ENCODE results near the gene C2CD4C. TPM values are rescaled to one million over a fixed set of nuclear protein-coding genes. Genes with fewer than 3 reads are reported as not detected.

C2CD4C gene, protein sequence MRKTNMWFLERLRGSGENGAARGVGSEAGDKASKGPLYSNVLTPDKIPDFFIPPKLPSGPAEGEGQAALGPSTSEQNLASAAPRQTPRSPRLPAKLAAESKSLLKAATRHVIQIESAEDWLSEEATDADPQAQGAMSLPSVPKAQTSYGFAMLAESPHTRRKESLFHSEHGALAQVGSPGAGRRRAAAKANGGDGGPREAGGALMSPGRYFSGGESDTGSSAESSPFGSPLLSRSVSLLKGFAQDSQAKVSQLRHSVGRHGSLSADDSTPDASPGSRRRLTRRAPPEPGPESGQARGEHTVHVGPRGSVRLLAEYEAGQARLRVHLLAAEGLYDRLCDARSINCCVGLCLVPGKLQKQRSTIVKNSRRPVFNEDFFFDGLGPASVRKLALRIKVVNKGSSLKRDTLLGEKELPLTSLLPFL
- 0.58 and 0.98 TPM in 2 replicates for total RNA-seq (2014; rRNA removed; shearing (Covaris generic))

GRCh38 chr19:408902-409515 lies at the start of gene C2CD4C:
Gene C2CD4C (minus strand): TSS chr19:409147. CDS start chr19:408361, 786 bp downstream.

Small RNA genes lying within 50 kb of the gene (small RNA-seq; reads per million reads assigned to genes)
- gene RNA5SP462: 4.4 reads per million, percentile 83 among the genes with 10 or more reads in this experiment

Other genes with a start within 250 kb of the C2CD4C start
- 102 TPM in 2 replicates for gene PLPP2, start 117.7 kb downstream of the C2CD4C start, total RNA-seq (2014; rRNA removed; shearing (Covaris generic))
- 17.9 and 29.4 TPM in 2 replicates for gene MIER2, start 64.4 kb downstream of the C2CD4C start, total RNA-seq (2014; rRNA removed; shearing (Covaris generic))
- 2.1 and 2.3 TPM in 2 replicates for gene SHC2, start 51.9 kb upstream of the C2CD4C start, total RNA-seq (2014; rRNA removed; shearing (Covaris generic))
- gene MADCAM1, start 87.3 kb upstream of the C2CD4C start, total RNA-seq (2014; rRNA removed; shearing (Covaris generic)): 0.08 TPM in 1 of 2 replicates, not detected in the other
- gene TPGS1, start 98.3 kb upstream of the C2CD4C start, total RNA-seq (2014; rRNA removed; shearing (Covaris generic)): 43.4 and 51.0 TPM in 2 replicates
- gene CDC34, start 122.6 kb upstream of the C2CD4C start, total RNA-seq (2014; rRNA removed; shearing (Covaris generic)): 139 and 153 TPM in 2 replicates
- 0.19 and 2.0 TPM in 2 replicates for gene GZMM, start 134.9 kb upstream of the C2CD4C start, total RNA-seq (2014; rRNA removed; shearing (Covaris generic))
- 466 and 497 TPM in 2 replicates for gene BSG, start 163.4 kb upstream of the C2CD4C start, total RNA-seq (2014; rRNA removed; shearing (Covaris generic))
- 0.45 and 0.75 TPM in 2 replicates for gene HCN2, start 180.7 kb upstream of the C2CD4C start, total RNA-seq (2014; rRNA removed; shearing (Covaris generic))
- 46.5 and 59.4 TPM in 2 replicates for gene POLRMT, start 224.4 kb upstream of the C2CD4C start, total RNA-seq (2014; rRNA removed; shearing (Covaris generic))
- 0.91 and 1.0 TPM in 2 replicates for gene FGF22, start 230.7 kb upstream of the C2CD4C start, total RNA-seq (2014; rRNA removed; shearing (Covaris generic))